Measurements from ENCODE around the gene EPHX1. TPM values are rescaled to one million over a fixed set of nuclear protein-coding genes. Genes with fewer than 3 reads are reported as not detected.

EPHX1 gene
- total and polyA plus RNA-seq, 4 donors = 93.8 to 1,448 (median 204) TPM

GRCh38 chr1:225825078-225825477 is 15.2 kb downstream of the EPHX1 start:
- H3K4me1 ChIP-seq (ENCODE audit: control insufficient read depth in 4 of 4, insufficient read depth in 4 of 4, low read length in 3 of 4) = peaks cover 23 to 77% (median 65%) of the 10 kb centered on the region in 4 donors
- no peaks in the 10 kb centered on the region for H3K9me3 ChIP-seq (ENCODE audit: control insufficient read depth in 4 of 4, low read length in 3 of 4)
- WGBS = 23% methylated on average over 6 of the region's 6 CpGs
- peak overlapping the region; percentile 85 to 94 for H3K9ac ChIP-seq (ENCODE audit: low read depth in 1 of 2, low read length in 2 of 2)
- peaks cover 2 to 10% (median 3%) of the 10 kb centered on the region in 4 donors for H3K36me3 ChIP-seq (ENCODE audit: control insufficient read depth in 4 of 4, insufficient read depth in 3 of 4, low read depth in 1 of 4, low read length in 3 of 4)
- TF ChIP-seq FOXA2 (IDR thresholded peaks at IDR 0.05) (peak; percentile 83), ATF3 (IDR thresholded peaks at IDR 0.05) (no peak), RAD21 (IDR thresholded peaks at IDR 0.05) (peak; percentile 32), HNF4A (conservative IDR thresholded peaks at IDR 0.05) (peak; percentile 91 to 93), CTCF (IDR thresholded peaks at IDR 0.05; ENCODE audit: low read depth, low read length, missing input control) (no peak), RXRA (IDR thresholded peaks at IDR 0.05) (peak; percentile 94 to 98), FOXA1 (IDR thresholded peaks at IDR 0.05) (peak; percentile 87), HNF4G (IDR thresholded peaks at IDR 0.05) (peak; percentile 61), TAF1 (conservative IDR thresholded peaks at IDR 0.05) (peak; percentile 94), GABPA (IDR thresholded peaks at IDR 0.05 in 1 of 2, conservative IDR thresholded peaks at IDR 0.05 in 1 of 2) (no peak), REST (IDR thresholded peaks at IDR 0.05) (peak; percentile 77), SP1 (IDR thresholded peaks at IDR 0.05) (peak; percentile 86), MAX (IDR thresholded peaks at IDR 0.05) (peak; percentile 85), YY1 (IDR thresholded peaks at IDR 0.05) (peak; percentile 77), ZBTB33 (IDR thresholded peaks at IDR 0.05) (peak; percentile 66), EGR1 (IDR thresholded peaks at IDR 0.05; ENCODE audit: low read depth in 2 of 2) (no peak), JUND (IDR thresholded peaks at IDR 0.05) (peak in 1 of 2 donors; percentile 78), NR2F2 (IDR thresholded peaks at IDR 0.05) (no peak)
- H3K27ac ChIP-seq (ENCODE audit: low read depth in 1 of 2, low read length in 2 of 2) = peak overlapping the region; percentile 86 to 88
- no peaks in the 10 kb centered on the region for H3K27me3 ChIP-seq (ENCODE audit: control insufficient read depth in 4 of 4, insufficient read depth in 4 of 4, low read length in 3 of 4)
- peak; percentile 70 for DNase-seq (ENCODE audit: low spot score)
- H3K4me3 ChIP-seq (ENCODE audit: low read depth in 1 of 3, low read length in 3 of 3) = peak overlapping the region; percentile 76 to 96 (median 86)

Data from liver (tissue), 9 donors.